GM12878 (cell line): ENCODE measurements around the gene TNFAIP8L1.

ENCODE experiments used
- EGR1 ChIP-seq, 2 experiments: IDR thresholded peaks; 1 replicate in 1 of 2; 2 replicates in 1 of 2; pipeline ENCODE4 v1.6.1; 2011 to 2012; ENCODE audit warnings: low read depth in 2 of 2, low read length in 2 of 2, borderline replicate concordance in 1 of 2, mild to moderate bottlenecking in 1 of 2, moderate library complexity in 1 of 2
- POLR2AphosphoS5 ChIP-seq: IDR thresholded peaks from 2 replicates; pipeline ENCODE4 v1.6.1; 2011; ENCODE audit warnings: mild to moderate bottlenecking, low read length, inconsistent platforms
- YBX1 ChIP-seq: fragments of 450-650 bp; IDR thresholded peaks from 2 replicates; pipeline ENCODE4 v1.6.1; 2016; ENCODE audit warnings: antibody characterized with exemption
- TF ChIP-seq, protein P1 (sequence below), 3 experiments: IDR thresholded peaks in 2 of 3; conservative IDR thresholded peaks in 1 of 3; 2 replicates each; pipeline ENCODE4 v1.5.1; 2011; ENCODE audit warnings: low read depth in 3 of 3, low read length in 3 of 3, mild to moderate bottlenecking in 3 of 3, control low read depth in 2 of 3, moderate library complexity in 2 of 3, inconsistent platforms in 1 of 3, mixed read lengths in 1 of 3; ENCODE audit not compliant: control insufficient read depth in 2 of 3, insufficient read depth in 1 of 3; ENCODE audit errors: extremely low read depth in 1 of 3
- TF ChIP-seq, protein P2 (sequence below): fragments of 450-650 bp; IDR thresholded peaks from 2 replicates; pipeline ENCODE4 v1.6.1; 2017; ENCODE audit warnings: mild to moderate bottlenecking, low read depth, inconsistent platforms; ENCODE audit not compliant: poor library complexity, severe bottlenecking

DNA sequence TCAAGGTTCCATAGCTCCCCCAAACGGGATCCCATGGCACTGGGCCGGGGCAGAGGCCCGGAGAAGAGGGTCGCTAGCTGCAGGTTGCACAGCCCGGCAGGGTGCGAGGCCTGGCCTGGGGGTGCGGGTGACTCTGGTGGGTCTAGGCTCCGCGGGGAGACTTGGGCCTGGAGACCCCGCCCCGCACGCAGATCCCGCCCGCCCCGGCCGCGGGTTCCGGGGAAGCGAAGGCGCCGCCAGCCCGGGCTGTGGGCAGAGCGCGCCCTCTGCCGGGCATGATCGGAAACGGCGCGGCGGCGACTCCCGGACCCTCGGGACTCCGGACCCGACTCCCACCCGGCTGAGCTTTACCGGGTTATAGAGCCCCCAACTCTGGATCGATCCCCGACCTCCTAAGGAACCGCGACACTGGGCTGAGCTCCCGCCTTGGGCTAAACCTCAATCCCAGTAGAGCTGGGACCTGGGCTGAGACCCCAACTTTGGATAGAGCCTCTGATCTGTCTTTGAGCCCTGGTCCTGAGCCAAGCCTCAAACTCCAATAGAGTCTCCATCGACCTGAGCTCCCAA lies 3.1 kb upstream of the TNFAIP8L1 start:
- TF ChIP-seq, protein P1, sequence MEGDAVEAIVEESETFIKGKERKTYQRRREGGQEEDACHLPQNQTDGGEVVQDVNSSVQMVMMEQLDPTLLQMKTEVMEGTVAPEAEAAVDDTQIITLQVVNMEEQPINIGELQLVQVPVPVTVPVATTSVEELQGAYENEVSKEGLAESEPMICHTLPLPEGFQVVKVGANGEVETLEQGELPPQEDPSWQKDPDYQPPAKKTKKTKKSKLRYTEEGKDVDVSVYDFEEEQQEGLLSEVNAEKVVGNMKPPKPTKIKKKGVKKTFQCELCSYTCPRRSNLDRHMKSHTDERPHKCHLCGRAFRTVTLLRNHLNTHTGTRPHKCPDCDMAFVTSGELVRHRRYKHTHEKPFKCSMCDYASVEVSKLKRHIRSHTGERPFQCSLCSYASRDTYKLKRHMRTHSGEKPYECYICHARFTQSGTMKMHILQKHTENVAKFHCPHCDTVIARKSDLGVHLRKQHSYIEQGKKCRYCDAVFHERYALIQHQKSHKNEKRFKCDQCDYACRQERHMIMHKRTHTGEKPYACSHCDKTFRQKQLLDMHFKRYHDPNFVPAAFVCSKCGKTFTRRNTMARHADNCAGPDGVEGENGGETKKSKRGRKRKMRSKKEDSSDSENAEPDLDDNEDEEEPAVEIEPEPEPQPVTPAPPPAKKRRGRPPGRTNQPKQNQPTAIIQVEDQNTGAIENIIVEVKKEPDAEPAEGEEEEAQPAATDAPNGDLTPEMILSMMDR (IDR thresholded peaks at IDR 0.05 in 2 of 3, conservative IDR thresholded peaks at IDR 0.05 in 1 of 3; ENCODE audit: control insufficient read depth in 2 of 3, extremely low read depth in 1 of 3, insufficient read depth in 1 of 3, low read depth in 3 of 3, low read length in 3 of 3) = peak; percentile 78 to 86 (median 86)
- no peak for TF ChIP-seq EGR1 (IDR thresholded peaks at IDR 0.05; ENCODE audit: borderline replicate concordance in 1 of 2, low read depth in 2 of 2, low read length in 2 of 2)
- TF ChIP-seq POLR2AphosphoS5 = no peak
- TF ChIP-seq, protein P2, sequence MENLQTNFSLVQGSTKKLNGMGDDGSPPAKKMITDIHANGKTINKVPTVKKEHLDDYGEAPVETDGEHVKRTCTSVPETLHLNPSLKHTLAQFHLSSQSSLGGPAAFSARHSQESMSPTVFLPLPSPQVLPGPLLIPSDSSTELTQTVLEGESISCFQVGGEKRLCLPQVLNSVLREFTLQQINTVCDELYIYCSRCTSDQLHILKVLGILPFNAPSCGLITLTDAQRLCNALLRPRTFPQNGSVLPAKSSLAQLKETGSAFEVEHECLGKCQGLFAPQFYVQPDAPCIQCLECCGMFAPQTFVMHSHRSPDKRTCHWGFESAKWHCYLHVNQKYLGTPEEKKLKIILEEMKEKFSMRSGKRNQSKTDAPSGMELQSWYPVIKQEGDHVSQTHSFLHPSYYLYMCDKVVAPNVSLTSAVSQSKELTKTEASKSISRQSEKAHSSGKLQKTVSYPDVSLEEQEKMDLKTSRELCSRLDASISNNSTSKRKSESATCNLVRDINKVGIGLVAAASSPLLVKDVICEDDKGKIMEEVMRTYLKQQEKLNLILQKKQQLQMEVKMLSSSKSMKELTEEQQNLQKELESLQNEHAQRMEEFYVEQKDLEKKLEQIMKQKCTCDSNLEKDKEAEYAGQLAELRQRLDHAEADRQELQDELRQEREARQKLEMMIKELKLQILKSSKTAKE = no peak
- no peak for TF ChIP-seq YBX1
